Glomerular visceral epithelial cell (primary cell): ENCODE data around the gene ZNF619.

Experiments used
- DNase-seq: peaks from one replicate; pipeline ENCODE4 v3.0.0-alpha.2; 2016; ENCODE audit errors: extremely low spot score

The ZNF619 gene

DNA sequence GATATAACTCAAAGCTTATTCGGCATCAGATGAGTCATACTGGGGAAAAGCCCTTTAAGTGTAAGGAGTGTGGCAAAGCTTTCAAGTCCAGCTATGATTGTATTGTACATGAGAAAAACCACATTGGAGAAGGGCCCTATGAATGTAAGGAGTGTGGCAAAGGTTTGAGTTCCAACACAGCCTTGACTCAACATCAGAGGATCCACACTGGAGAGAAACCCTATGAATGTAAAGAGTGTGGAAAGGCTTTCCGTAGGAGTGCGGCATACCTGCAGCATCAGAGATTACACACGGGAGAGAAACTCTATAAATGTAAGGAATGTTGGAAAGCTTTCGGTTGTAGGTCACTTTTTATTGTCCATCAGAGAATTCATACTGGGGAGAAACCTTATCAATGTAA, 55.3 kb downstream of the ZNF619 start:
- no peak for DNase-seq

DNA sequence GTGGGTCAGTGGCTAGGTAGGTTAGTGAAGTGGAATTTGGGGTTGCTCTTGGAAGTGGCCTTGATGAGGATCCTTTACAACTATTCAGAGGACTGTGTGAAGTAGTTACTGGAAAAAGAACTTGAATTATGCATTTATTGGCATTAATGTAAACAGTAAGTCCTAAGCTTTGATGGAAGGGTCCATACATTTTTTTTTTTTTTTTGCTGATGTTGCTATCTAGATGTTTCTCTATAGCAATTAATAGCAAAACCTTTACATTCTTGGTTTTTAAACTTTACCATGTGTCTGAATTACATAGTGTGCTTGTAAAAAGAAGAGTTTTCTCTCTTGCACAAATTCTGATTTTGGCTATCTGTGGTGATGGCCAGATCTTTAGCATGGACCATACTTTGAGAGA, 57.4 kb downstream of the ZNF619 start:
- no peak for DNase-seq
